H7 (cell line): ENCODE measurements around the gene VN1R5. TPM values are rescaled to one million over a fixed set of nuclear protein-coding genes. Genes with fewer than 3 reads are reported as not detected.

Experiments
- DNase-seq: peaks from one replicate; pipeline ENCODE4 v3.0.0; 2012
- H3K27me3 ChIP-seq: 2 replicates; pipeline ENCODE4 v1.6.0; 2011; ENCODE audit warnings: mild to moderate bottlenecking, low read length; ENCODE audit not compliant: control insufficient read depth, insufficient read depth
- H3K36me3 ChIP-seq: replicated peaks from 2 replicates; pipeline ENCODE4 v1.5.1; 2011; ENCODE audit warnings: low read length; ENCODE audit not compliant: control insufficient read depth, insufficient read depth
- H3K4me3 ChIP-seq: 2 replicates; pipeline ENCODE4 v1.5.1; 2011; ENCODE audit warnings: low read depth, mild to moderate bottlenecking, control low read depth, low read length, moderate library complexity; ENCODE audit not compliant: insufficient read depth
- total RNA-seq: library from RNA; depleted of rRNA; stranded (reverse); fragments of >200 nt; shearing (Covaris generic); gene quantifications from 2 replicates; pipeline ENCODE4 v1.2.3, GENCODE V29; 2014

The VN1R5 gene
- total RNA-seq, 1 experiment from 2014 or later = not detected

DNA sequence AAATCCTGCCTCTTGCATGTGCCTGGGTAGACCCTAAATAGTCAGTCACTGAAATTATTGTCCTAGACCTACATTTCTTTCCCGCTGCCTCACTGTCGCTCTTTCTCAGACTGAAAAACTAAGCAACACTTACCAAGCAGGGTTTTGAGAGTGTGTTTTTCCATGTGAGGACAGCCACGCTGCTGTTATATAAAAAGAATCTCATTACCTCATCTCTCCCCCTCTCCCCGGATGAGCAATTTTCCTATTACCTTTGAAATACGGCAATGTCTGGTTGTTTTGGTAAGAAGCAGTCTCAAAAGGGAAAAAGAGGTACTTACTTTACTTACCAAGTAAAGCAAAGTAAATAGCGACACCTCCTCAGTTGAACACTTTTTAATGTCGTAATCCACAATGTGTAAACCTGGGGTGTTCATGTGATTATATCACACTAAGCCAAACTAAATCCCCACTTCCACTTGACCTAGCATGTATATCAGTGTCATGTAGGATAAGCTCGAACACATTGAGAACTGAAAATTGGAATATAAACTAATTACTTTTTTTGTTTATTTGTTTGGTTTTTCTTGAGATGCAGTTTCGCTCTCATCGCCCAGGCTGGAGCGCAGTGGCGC lies 12.2 kb upstream of the VN1R5 start:
- Histone ChIP-seq H3K27me3 (no peaks in the 10 kb centered on the region), H3K36me3 (no peaks in the 10 kb centered on the region), H3K4me3 (no peak overlapping the region)
- DNase-seq = no peak

DNA sequence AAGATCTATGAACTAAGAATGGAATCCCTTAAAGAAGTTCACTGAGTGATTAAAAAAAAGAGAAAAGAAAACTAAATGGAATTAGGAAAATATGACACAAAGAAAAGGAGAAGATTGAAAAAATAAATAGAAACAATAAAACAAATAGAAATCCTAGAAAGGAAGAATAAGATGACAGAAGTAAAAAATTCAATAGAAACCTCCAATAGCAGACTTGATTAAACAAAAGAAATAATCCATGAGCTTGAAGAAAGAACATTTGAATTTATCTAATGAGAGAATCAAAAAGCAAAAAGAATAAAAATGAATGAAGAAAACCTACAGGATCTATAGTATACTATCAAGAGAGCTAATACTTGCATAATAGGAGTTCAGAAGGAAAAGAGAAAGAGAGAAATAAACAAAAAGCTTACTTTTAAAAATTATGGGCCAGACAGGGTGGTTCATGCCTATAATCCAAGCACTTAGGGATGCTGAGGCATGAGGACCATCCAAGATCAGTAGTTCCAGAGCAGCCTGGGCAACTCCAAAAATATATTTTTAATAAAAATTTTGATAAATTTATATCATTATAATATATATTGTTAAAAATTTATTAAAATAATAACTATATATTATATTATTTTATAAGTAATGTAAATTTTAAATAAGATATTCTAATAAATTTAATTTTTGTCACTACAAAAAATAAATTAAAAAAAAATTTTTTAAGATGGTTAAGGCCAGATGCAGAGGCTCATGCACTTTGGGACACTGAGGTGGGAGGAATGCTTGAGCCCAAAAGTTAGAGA lies 9.4 kb upstream of the VN1R5 start:
- no peaks in the 10 kb centered on the region for H3K27me3 ChIP-seq
- no peaks in the 10 kb centered on the region for H3K36me3 ChIP-seq
- no peak overlapping the region for H3K4me3 ChIP-seq
- DNase-seq = no peak

DNA sequence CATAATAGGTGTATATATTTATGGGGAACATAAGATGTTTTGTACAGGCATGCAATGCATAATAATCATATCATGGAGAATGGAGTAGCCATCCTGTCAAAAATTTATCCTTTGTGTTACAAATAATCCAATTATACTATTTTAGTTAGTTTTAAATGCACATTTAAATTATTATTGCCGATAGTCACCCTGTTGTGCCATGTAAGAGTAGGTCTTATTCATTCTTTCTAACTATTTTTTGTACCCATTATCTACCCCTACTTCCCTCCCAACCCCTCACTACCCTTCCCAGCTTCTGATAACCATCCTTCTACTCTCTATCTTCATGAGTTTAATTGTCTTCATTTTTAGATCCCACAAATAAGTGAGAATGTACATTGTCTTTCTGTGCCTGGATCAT lies 8.3 kb upstream of the VN1R5 start:
- no peak overlapping the region for H3K4me3 ChIP-seq
- H3K27me3 ChIP-seq = no peaks in the 10 kb centered on the region
- no peak for DNase-seq
- H3K36me3 ChIP-seq = no peaks in the 10 kb centered on the region

DNA sequence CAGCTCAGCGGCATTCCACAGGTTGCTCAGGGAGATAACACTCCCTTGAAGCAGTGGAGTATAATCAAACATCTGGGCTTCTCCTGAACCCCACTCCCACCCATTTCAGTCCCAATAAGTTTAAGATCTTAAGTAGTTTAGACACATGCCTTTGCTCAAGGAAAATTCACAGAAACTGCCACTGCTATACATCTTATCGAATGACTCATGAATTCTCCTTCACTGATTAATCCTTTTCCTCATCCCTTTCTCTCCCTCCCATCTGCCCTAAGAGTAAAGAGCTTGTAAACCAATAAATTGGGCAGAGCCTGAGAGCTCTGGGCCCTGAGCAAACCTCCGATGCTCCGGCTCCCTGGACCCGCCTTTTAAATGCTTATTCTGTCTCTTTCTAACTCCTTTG lies 10.2 kb downstream of the VN1R5 start:
- H3K4me3 ChIP-seq = no peak overlapping the region
- H3K27me3 ChIP-seq = no peaks in the 10 kb centered on the region
- DNase-seq = no peak
- H3K36me3 ChIP-seq = no peaks in the 10 kb centered on the region

DNA sequence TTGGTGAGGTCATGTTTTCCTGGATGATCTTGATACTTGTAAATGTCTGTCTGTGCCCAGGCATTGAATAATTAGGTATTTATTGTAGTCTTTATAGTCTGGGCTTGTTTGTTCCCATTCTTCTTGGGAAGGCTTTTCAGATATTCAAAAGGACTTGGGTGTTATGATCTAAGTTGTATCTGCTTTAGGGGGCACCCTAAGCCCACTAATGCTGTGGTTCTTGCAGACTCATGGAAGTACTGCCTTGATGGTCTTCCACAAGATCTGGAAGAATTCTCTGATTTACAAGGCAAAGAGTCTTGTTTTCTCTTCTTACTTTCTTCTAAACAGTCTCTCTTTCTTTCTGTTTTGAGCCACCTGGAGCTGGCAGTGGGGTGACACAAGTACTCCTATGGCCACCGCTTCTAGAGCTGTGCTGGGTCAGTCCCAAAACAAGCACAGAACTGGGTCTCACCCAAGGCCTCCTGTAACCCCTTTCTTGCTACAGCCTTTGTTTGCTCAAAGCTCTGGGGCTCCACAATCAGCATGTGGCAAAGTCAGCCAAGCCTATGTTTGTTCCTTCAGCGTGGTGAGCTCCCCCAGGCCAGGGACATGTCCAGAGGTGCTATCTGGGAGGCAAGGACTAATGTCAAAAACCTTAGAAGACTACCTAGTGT lies 12.6 kb downstream of the VN1R5 start:
- DNase-seq = no peak
- Histone ChIP-seq H3K36me3 (no peaks in the 10 kb centered on the region), H3K27me3 (no peaks in the 10 kb centered on the region), H3K4me3 (no peak overlapping the region)

DNA sequence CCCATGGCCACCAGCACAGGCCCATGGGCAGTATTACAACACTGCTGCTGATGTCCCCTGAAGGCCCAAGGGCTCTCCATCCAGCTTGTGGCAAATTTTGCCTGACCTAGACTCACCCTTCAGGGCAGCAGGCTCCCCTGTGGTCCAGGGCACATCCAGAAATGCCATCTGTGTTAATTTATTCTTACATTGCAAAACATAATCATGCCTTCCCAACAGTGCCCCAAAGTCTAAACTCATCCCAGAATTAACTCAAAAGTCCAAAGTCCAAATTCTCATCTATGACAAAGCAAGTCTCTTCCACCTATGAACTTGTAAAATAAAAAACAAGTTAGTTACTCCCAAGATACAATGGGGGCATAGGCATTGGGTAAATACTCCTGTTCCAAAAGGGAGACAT lies 13.3 kb downstream of the VN1R5 start:
- Histone ChIP-seq H3K36me3 (no peaks in the 10 kb centered on the region), H3K27me3 (no peaks in the 10 kb centered on the region), H3K4me3 (no peak overlapping the region)
- DNase-seq = no peak

DNA sequence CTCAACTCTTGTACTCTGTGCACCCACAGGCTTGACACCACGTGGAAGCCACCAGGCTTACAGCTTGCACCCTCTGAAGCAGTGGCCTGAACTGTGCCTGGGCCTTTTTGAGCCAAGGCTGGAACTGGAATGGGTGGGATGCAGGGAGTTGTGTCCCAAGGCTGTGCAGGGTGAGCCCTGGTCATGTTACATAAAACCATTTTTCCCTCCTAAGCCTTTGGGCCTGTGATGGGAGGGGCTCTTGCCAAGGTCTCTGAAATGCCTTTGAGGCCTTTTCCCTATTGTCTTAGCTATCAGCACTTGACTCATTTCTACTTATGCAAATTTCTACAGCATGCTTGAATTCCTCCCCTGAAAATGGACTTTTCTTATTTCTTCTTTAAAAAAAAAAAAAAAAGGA lies 14.1 kb downstream of the VN1R5 start:
- no peaks in the 10 kb centered on the region for H3K36me3 ChIP-seq
- no peaks in the 10 kb centered on the region for H3K27me3 ChIP-seq
- DNase-seq = no peak
- no peak overlapping the region for H3K4me3 ChIP-seq

DNA sequence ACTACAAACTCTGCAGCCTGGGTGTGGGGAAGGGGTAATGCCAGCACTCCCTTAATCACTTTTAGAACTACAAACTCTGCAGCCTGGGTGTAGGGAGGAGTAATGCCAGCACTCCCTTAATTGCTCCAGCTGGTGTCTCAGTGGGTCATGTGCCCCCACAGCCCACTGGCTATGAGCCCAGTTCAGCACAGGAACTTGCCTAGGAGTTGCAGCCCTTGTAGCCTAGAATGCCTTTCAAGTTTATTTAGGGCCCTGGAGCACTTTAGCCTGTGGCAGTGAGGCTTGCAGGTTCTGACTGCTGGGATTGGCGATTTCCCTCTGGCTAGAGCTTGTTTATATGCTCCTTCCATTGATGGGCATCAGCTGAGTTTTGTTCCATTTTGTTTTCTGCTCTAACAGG lies 17.1 kb downstream of the VN1R5 start:
- no peaks in the 10 kb centered on the region for H3K36me3 ChIP-seq
- no peaks in the 10 kb centered on the region for H3K27me3 ChIP-seq
- no peak for DNase-seq
- no peak overlapping the region for H3K4me3 ChIP-seq

DNA sequence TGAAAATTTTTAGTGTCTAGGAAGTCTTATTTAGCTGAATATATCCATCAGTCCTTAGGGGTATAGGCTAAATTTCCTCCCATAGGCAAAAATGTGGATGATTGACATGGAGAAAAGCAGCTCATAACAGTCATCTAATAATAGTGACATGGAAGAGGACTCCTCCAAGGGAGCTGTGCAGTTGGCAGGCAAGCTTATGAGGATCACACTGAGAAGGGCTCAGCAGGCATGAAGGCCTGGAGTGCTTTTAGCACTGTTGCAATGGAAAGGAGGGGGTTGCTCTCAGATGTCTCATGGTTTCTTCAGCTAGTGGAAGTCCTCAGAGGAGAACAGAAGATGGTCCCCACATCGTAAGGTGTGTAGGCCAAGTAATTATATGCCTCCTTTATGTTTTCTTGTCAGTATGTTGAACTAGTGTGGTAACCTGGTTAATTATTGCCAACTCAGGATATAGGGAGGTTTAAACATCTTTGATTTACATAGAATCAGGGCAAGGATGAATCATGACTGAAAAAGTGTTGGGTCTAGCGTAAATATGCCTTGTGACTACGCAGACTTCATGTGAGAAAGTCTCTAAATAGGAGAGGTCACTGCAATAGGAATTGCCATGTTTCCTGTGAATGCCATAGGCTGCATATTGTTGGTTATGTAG lies 18.9 kb downstream of the VN1R5 start:
- no peak for DNase-seq
- no peaks in the 10 kb centered on the region for H3K36me3 ChIP-seq
- H3K27me3 ChIP-seq = no peaks in the 10 kb centered on the region
- no peak overlapping the region for H3K4me3 ChIP-seq

DNA sequence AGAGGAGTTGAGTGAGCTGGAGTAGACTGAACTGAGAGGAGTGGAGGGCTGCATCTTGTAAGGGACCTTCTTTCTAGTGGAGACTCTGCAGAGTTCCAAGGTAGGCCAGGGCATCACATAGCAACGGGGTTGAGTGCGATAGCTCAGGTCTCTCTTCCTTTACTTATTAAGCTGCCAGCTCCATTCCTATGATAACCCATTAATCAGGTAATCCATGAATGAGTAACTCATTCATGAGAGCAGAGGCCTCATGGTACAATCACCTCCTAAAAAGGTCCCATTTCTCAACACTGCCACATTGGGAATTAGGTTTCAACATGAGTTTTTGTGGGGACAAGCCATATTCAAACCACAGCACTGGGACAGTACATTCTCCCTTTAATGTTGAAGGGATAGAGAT lies 21.3 kb downstream of the VN1R5 start:
- Histone ChIP-seq H3K4me3 (no peak overlapping the region), H3K36me3 (no peaks in the 10 kb centered on the region), H3K27me3 (no peaks in the 10 kb centered on the region)
- no peak for DNase-seq

DNA sequence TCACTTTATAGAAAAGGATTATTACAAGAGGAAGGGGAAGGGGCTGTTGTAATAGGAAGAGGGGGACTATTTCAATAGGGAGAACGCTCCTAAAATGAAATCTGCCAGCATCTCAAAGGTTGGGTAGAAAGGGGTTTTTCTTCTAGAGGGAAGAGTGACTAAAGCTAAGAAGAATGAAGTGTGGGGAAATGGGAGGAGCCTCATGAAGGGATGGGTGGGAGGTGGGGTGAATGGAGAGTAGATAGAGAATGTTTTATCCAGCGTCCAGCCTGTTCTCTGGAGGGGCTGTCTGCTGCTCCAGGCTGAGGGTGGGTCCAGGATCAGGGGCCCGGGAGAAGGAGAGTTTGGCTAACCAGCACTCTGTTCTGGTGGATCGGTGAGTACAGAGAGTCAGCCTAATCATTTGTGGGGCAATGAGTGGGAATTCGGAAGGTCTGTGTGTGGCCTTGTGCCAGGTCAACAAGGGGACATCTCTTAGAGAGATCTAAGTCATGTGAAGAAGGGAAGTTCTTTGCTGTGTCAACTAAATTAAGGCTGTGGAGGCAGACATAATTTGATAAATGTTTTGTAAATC lies 25.2 kb downstream of the VN1R5 start:
- H3K27me3 ChIP-seq = no peaks in the 10 kb centered on the region
- no peaks in the 10 kb centered on the region for H3K36me3 ChIP-seq
- H3K4me3 ChIP-seq = no peak overlapping the region
- no peak for DNase-seq

DNA sequence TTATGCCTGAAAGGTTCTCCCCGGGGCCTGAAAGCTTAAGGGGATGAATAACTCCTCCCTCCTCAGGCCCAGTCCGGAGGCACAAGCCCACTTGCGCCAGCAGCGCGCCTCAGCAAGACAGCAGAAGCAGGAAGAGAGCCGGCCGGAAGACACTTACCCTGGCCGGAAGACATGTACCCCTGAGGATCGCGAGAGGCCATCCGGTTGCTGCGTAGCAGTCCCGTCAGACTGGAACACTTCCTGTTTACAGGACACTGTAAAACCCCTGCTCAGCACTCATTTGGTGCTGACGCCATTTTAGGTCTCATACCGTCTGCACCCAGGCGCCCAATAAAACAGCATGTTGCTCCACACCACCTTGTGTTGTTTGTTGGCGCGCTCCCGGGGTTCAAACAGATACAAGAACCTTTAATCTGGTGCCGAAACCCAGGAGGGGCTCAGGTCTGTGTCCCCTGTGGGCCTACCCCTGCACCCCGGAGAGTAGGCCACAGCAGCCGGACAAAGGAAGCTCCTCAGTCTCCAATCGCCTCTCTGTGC lies 30.3 kb downstream of the VN1R5 start:
- DNase-seq = no peak
- H3K36me3 ChIP-seq = no peaks in the 10 kb centered on the region
- H3K4me3 ChIP-seq = no peak overlapping the region
- H3K27me3 ChIP-seq = no peaks in the 10 kb centered on the region

DNA sequence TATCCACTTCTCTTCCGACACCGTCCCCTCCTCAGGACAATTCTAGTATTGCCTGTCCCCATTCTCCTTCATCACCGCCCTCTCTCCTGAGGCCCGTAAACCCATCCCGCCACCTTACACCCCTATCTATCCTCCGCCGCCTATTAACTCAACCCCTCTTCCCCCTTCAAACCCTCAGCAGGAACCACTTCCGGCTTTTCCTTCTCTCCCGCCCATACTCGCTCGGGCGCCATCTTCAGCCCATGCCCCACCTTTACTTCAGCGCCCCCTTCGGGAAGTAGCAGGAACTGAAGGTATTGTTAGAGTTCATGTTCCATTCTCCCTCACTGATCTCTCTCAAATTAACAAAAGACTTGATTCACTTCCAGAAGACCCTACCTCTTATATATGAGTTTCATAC lies 31.6 kb downstream of the VN1R5 start:
- DNase-seq = peak; percentile 66

DNA sequence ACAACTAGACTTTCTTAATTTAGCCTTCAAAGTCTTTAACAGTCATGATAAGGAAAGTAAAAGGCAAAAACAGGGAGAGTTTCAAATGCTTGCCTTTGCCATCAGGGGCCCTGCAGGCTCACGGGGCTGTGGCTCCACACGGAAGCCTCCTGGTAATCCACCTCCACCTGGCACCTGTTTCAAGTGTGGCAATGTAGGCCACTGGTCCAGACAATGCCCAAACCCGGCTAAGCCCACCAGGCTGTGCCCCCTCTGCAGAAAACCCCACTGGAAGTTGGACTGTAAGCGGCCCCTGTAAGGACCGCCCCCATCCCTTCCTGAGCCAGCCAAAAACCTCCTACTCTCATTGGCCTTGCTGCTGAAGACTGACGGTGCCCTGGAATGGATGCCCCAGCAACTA lies 32.5 kb downstream of the VN1R5 start:
- Histone ChIP-seq H3K36me3 (no peaks in the 10 kb centered on the region), H3K4me3 (no peak overlapping the region), H3K27me3 (no peaks in the 10 kb centered on the region)
- no peak for DNase-seq

More for the DNA sequence above, 31.6 kb downstream of the VN1R5 start:
- H3K36me3 ChIP-seq = no peaks in the 10 kb centered on the region
- no peaks in the 10 kb centered on the region for H3K27me3 ChIP-seq
- no peak overlapping the region for H3K4me3 ChIP-seq
